Measurements from ENCODE around the gene ARAP2. TPM values are rescaled to one million over a fixed set of nuclear protein-coding genes. Genes with fewer than 3 reads are reported as not detected.

The ARAP2 gene
- total RNA-seq, 1 donor from 2014 or later, result 1.9 TPM

DNA sequence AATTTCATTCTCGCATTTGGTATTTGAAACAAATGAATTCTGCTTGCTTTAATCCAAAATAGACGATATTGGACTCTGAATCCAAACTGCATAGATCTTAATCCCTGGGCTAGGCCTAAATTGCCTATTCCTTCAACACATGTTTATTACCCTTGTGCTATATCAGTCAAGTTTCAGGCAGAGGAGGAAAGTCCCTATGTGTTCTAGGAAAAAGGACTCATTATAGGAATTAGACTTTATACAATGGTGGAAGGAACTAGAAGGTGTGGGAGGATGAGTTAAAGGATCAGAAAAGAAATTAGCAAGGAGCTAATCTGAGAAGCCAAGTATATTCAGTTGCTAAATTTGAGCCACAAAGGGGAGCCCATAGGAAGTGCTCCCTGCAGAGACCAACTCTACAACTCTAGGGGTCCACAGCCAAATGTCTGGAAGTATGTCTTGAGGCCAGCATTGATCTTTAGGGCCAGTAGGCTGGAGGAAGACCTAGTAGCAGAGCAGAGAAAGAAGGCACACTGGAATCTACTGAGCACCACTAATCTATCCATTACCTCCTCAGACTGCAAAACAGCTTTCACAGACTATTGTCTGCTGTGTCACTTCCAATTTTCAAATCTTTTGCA, 20.0 kb upstream of the ARAP2 start:
- no peak for DNase-seq

- no peak for DNase-seq
These were observed 16.4 kb upstream of the ARAP2 start for GRCh38 chr4:36260731-36261130.

DNA sequence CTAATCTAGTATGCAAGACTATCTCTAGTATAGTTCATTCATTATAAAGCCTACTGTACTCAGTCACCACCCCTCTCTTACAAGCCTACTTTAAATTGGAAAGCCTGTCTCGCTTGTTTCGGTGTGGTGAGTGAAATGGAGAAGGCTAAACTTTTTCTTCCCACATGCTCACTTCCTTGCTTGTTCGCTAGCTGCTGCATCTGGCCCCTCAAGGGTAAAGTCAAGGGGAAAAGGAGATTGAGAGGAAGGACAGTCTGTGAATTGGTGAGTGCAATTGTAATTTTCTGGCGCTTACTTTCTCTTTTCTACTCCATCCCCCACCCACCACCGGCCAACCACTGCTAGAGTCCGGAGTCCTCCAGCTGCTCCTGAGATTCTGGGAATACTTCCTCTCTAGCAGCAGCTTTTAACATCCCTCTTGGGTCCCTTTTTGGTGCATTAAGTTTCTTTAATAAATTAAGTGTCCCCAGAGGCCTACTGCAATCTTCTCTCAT, 12.1 kb upstream of the ARAP2 start:
- no peak for DNase-seq

GRCh38 chr4:36255577-36255976, 11.3 kb upstream of the ARAP2 start:
- no peak for DNase-seq

DNA sequence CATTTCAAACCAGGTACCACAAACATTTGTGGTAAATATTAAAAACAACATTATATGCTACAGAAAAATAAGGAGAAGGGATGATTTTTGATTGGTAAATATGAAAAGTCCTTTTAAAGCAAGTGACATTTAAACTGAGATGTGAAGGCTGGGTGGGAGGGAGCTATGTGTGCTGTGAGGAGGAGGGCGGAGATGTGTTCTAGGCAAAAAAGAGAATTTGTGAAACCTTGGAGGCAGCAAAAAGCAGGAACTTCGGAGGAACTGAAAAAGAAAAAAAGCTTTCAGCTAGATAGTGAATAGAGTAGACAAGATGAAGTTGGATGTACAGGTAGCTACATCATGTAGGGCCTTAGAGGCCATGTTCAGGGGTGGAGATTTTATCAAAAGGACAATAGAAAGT, 10.1 kb upstream of the ARAP2 start:
- DNase-seq, result no peak

DNA sequence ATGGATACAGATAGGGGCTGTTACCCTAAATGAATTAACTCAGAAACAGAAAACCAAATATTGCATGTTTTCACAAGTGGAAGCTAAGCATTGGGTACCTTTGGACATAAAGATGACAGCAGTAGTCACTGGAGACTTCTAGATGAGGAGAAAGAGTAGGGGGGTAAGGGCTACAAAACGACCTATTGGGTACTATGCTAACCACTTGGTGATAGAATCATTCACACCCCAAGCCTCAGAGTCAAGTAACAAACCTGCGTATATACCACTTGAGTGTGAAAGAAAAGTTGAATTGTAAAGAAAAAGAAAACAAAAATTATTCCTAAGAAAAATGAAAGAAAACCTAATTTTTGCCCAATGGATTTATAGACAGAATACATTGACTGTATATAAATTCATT, 7.7 kb upstream of the ARAP2 start:
- DNase-seq, result no peak

DNA sequence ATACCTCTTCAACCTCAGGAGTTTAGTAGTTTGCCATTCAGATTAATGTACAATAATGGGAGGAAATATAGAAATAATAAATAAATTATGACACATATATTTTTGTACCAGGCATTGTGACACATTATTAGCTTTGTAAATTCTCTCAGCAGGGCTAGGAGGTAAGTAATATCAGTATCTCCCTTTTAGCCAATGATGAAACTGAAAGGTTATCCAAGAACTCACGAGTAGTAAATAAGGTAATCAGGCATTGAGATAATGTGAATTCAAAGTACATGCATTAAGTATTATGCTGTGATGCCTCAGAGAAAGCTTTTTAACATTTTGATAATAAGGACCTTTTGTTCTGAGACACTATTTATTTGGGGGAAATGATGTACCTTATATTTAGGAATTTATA, 5.3 kb upstream of the ARAP2 start:
- DNase-seq, result no peak

DNA sequence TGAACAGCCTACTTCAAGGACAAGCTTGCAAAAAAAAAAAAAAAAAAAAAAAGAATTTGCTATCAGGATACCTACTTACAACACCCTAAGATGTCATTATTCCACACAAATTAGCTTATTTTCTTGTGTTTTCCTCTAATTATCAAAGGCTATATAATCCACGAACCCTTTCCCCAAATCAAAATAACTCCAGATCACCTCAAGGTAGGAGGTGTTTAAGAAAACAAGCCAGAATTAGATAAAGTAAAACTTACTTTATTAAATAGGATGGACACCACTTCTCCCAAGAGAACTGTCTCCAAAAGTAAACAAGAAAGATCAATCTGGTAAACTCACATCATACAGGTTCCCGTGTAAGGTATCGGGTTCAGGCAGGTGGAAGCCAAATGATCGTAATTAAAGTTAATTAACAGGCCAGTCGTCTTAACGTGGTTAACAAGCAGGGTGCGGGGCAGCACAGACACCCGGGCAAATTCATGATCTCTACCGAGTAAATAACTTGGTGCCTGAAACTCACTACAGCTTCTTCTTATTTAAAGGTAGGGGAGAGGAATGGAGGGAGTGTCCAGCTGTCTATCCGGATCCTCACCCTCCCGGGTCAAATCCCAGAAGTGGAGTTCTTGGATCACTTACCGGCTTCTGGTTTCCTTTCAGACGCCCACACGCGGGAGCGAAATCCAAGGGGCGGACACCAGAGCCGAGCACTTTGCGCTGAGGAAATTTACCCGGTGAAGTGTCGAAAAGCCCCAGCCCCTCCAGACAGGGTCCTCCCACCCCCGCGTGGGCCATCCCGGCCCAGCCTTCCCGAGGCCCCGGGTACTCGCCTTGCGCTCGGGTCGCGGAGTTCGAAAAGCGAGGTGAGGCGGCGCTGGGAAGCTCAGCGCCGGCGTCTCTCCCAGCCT, 708 bp downstream of the ARAP2 start:
- DNase-seq, result no peak

DNA sequence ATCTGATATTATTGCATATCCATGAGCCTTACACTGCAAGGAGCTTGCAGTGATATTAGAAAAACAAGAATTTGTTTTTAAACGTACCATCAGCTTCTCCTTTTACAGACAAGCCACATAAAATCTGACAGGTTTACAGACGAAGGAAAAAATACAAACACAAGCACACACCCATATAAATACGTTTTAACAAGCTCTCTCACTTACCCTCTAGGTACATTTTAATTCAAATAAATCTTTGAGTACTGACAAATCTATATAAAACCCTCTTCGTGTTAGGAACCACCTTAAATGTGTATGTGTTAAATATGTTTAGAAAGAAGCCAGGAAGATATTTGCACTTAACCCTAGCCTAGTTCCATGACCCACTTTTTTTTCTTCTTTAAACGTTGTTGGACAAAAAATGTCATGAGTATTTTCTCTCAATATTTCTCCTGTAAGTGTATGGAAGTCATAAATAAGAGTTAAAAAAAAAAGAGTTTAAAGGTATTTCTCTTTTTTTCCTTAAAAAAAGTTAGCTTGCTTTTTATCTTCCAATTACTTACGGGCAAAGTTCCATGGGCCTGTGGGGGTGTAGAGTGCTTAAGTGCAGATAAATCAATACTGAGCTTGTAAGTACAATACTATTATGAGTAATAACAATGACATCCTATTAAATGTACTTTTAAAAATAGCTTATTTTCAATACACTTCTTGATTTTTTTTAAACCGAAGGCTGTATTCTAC, 1.5 kb downstream of the ARAP2 start:
- DNase-seq, result no peak

DNA sequence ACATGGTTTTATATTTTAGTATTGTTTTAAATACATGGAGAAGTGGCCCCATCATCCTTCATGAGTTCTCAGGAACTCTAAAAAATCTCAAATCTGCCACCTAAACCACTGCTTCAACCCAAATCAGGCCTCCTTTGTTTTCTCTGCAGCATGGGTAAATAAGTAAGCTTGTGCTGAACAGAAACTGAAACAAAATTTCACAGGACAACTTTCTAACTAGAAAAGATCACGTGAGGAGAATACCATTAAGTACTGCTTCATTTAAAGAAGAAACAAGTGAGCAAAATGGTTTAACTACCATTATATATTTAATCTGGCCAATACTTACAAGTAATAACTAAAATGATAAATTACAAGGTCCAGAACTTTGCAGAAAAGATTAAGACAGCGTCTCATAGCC, 2.5 kb downstream of the ARAP2 start:
- DNase-seq, result no peak

- DNase-seq, result no peak
These were observed 6.7 kb downstream of the ARAP2 start for GRCh38 chr4:36237366-36238313.

GRCh38 chr4:36236159-36236558, 8.2 kb downstream of the ARAP2 start:
- DNase-seq, result no peak

DNA sequence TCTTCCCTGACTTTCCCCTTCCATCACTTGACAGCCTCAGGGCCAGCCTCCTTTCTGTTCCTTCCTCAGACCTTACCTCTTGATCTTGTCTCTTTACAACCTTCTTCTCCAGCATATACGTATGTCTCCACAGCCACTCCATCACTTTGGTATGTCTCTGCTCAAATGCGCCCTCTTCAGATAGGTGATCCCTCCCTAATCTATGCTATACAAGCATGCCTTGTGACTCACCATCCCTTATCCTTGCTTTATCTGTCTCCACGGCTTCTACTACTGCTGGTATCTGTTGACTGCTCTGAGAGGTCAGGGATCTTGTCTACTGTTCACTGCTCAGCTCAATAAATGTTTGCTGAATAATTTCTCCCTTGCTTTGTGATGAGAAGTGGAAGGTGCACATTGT, 9.0 kb downstream of the ARAP2 start:
- no peak for DNase-seq

DNA sequence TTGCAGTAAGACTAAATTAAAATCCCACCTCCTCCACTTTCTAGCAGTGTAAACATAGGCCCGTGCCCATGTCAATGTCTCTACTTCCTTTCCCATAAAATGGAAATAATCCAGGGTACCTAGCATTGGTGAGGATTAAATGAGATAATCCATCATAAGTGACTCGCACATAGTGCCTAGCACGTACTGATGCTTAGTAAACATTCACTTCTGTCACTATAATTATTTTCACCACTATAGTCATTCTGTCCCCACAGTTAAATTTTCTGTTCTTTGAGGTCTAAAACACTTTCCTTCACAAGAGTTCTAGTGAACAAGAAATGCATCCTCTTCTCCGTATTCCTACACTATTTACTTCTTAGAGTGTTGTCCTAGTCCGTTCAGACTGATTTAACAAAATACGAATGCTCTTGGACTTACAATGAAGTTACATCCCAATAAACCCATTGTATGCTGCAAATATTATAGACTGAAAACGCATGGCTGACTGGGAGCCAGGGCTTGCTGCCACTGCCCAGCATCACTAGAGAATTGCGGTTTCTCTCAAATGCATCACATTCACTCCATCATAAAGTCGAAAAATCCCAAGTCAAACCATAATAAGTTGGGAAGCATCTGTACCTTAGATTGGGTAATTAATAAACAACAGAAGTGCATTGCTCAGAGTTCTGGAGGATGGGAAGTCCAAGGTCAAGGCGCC, 10.6 kb downstream of the ARAP2 start:
- DNase-seq, result no peak

DNA sequence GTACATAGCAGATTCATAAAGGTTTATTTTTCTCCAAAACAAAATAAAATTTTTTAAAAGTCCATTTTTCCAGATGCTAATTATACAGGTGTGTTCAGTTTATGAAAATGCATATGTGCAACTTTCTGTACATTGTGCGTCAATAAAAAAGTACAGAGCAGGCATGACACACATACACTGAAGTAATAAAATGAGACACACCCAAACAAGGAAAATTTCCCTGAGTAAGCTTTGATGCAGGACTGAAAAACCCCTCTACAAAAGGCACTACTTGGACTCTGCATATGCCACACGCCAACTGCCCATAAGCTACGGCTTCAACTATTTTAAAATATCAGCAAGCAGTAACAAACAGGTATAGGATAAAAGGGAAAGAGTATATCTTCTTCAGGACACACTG, 13.8 kb downstream of the ARAP2 start:
- no peak for DNase-seq

GRCh38 chr4:36227913-36228312, 16.4 kb downstream of the ARAP2 start:
- no peak for DNase-seq

DNA sequence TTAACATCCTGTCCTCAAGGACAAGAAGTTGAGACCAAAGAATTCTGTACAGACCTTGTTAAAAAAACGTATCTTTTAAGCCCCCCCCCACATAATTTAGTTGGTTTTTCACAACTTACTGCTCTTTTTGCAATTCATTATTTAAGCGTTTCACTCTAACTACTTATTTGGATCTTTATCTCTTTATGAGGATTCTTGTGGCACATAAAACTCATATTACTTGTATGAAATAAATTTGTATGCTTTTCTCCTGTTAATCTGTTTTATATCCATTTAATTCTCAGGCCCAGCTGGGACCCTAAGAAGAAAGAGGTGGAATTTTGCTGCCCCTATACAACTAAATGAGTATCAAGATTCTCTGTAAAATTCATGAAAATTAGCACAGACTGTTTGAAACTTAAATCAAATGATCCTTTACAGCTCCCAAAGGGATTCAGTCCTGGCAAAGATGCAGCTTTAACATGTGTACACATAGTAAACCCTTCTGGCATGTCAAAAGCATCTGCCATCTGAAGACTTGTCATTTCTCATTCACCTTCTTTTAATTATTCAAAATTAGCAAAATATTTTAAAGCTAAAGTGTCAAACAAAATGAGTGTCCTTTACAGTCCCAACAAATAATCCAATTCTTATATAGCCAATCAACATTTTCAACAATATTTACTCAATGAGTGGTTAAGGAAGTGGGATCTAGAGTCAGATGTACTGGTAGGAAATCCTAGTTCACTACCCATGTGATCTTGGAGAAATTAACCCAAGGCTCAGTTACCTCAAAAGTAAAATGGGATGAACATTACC, 17.7 kb downstream of the ARAP2 start:
- no peak for DNase-seq

GRCh38 chr4:36224972-36225903, 19.1 kb downstream of the ARAP2 start:
- DNase-seq, result no peak

GRCh38 chr4:36222702-36223101, 21.6 kb downstream of the ARAP2 start:
- no peak for DNase-seq

GRCh38 chr4:36220776-36221175, 23.5 kb downstream of the ARAP2 start:
- no peak for DNase-seq

Data from dermis blood vessel endothelial cell (primary cell).